Neural cell (in vitro differentiated cells): ENCODE data around the gene ASH1L. TPM values are rescaled to one million over a fixed set of nuclear protein-coding genes. Genes with fewer than 3 reads are reported as not detected.
"Not testable (repeated sequence)": the region's sequence is repeated elsewhere in the genome, so short reads cannot be mapped to it uniquely, and the experiment has no call there.

Experiments
- H2AFZ ChIP-seq: fragments of 200-600, 300-800 bp; sonication (generic), shearing (Covaris generic); 2 replicates; pipeline ENCODE4 v1.6.0; 2014; ENCODE audit warnings: low read depth, mild to moderate bottlenecking, antibody characterized with exemption, low read length, moderate library complexity
- H3F3A ChIP-seq: fragments of 200-600 bp; shearing (Covaris generic); 2 replicates; pipeline ENCODE4 v1.6.1; 2016; ENCODE audit warnings: mild to moderate bottlenecking, moderate library complexity, mixed read lengths, antibody characterized with exemption, low read length; ENCODE audit not compliant: insufficient read depth, poor library complexity, severe bottlenecking
- H3K27ac ChIP-seq: fragments of 200-600, 300-800 bp; sonication (generic), shearing (Covaris generic); 2 replicates; pipeline ENCODE4 v1.5.1; 2014; ENCODE audit warnings: mild to moderate bottlenecking, low read length, moderate library complexity
- H3K27me3 ChIP-seq: fragments of 300-800, 200-600 bp; sonication (generic), shearing (Covaris generic); 2 replicates; pipeline ENCODE4 v1.6.0; 2014; ENCODE audit warnings: mild to moderate bottlenecking, low read depth, low read length, moderate library complexity; ENCODE audit not compliant: insufficient read depth
- H3K36me3 ChIP-seq: fragments of 300-800, 200-600 bp; sonication (generic), shearing (Covaris generic); 2 replicates; pipeline ENCODE4 v1.5.1; 2014; ENCODE audit warnings: mild to moderate bottlenecking, antibody characterized with exemption, low read length, moderate library complexity; ENCODE audit not compliant: insufficient read depth
- H3K4me2 ChIP-seq: fragments of 300-800, 200-600 bp; sonication (generic), shearing (Covaris generic); 2 replicates; pipeline ENCODE4 v1.6.0; 2014; ENCODE audit warnings: mild to moderate bottlenecking, low read length
- H3K4me3 ChIP-seq: fragments of 300-800, 200-600 bp; sonication (generic), shearing (Covaris generic); 2 replicates; pipeline ENCODE4 v1.5.1; 2014; ENCODE audit warnings: mild to moderate bottlenecking, low read length, moderate library complexity
- H3K79me2 ChIP-seq: fragments of 200-600 bp; shearing (Covaris generic); replicated peaks from 2 replicates; pipeline ENCODE4 v1.6.0; 2014; ENCODE audit warnings: mild to moderate bottlenecking, low read length, moderate library complexity; ENCODE audit not compliant: insufficient read depth
- H3K9ac ChIP-seq: fragments of 300-800, 200-600 bp; sonication (generic), shearing (Covaris generic); 2 replicates; pipeline ENCODE4 v1.6.1; 2016; ENCODE audit warnings: mild to moderate bottlenecking, low read length, mixed read lengths
- H3K9me2 ChIP-seq: fragments of 200-600 bp; shearing (Covaris generic); 2 replicates; pipeline ENCODE4 v1.6.1; 2016; ENCODE audit warnings: mild to moderate bottlenecking, low read length, mixed read lengths; ENCODE audit not compliant: insufficient read depth
- H3K9me3 ChIP-seq: fragments of 200-600, 300-800 bp; sonication (generic), shearing (Covaris generic); 2 replicates; pipeline ENCODE4 v1.6.1; 2016; ENCODE audit warnings: mild to moderate bottlenecking, mixed run types, low read length, moderate library complexity, mixed read lengths
- H4K20me1 ChIP-seq: fragments of 200-600 bp; shearing (Covaris generic); 2 replicates; pipeline ENCODE4 v1.6.1; 2016; ENCODE audit warnings: mild to moderate bottlenecking, mixed run types; ENCODE audit not compliant: insufficient read depth
- CTCF ChIP-seq: fragments of 450-650 bp; IDR thresholded peaks from 2 replicates; pipeline ENCODE4 v1.5.1; 2014; ENCODE audit warnings: antibody characterized with exemption, mild to moderate bottlenecking, moderate library complexity; ENCODE audit not compliant: poor library complexity, severe bottlenecking
- EP300 ChIP-seq: fragments of 450-650 bp; conservative IDR thresholded peaks from 2 replicates; pipeline ENCODE4 v1.6.1; 2014; ENCODE audit warnings: antibody characterized with exemption, mild to moderate bottlenecking, moderate library complexity; ENCODE audit not compliant: poor library complexity, severe bottlenecking
- EZH2 ChIP-seq: fragments of 200-600, 300-800 bp; shearing (Covaris generic), sonication (generic); IDR thresholded peaks from 2 replicates; pipeline ENCODE4 v1.6.1; 2014; ENCODE audit warnings: antibody characterized with exemption, low read length, borderline replicate concordance, mild to moderate bottlenecking; ENCODE audit not compliant: insufficient read depth, poor library complexity, severe bottlenecking
- POLR2AphosphoS5 ChIP-seq: IDR thresholded peaks from 2 replicates; pipeline ENCODE4 v1.6.1; 2012
- RAD21 ChIP-seq: fragments of 450-650 bp; conservative IDR thresholded peaks from 2 replicates; pipeline ENCODE4 v1.6.1; 2014; ENCODE audit warnings: antibody characterized with exemption, mild to moderate bottlenecking, moderate library complexity
- REST ChIP-seq: IDR thresholded peaks from 2 replicates; pipeline ENCODE4 v1.6.1; 2012; ENCODE audit warnings: borderline replicate concordance
- SMC3 ChIP-seq: fragments of 450-650 bp; conservative IDR thresholded peaks from 2 replicates; pipeline ENCODE4 v1.6.1; 2014; ENCODE audit warnings: antibody characterized with exemption, mild to moderate bottlenecking, moderate library complexity; ENCODE audit not compliant: poor library complexity
- TAF1 ChIP-seq: IDR thresholded peaks from 2 replicates; pipeline ENCODE4 v1.6.1; 2012; ENCODE audit warnings: low read depth
- polyA plus RNA-seq: library from polyadenylated mRNA; depleted of rRNA; stranded (reverse); fragments of >200 nt; gene quantifications from 2 replicates; pipeline ENCODE4 v1.2.3, GENCODE V29; 2014

The ASH1L gene
- polyA plus RNA-seq, 1 donor from 2014 or later, result 16.2 TPM

- H3F3A ChIP-seq, result no peaks in the 10 kb centered on the region
- H3K4me3 ChIP-seq, result peak overlapping the region; percentile 48
- no peaks in the 10 kb centered on the region for H3K9me3 ChIP-seq
- no peak for TF ChIP-seq SMC3
- no peak for TF ChIP-seq TAF1
- no peak for TF ChIP-seq EZH2
- TF ChIP-seq REST, result no peak
- TF ChIP-seq EP300, result no peak
- no peak for TF ChIP-seq CTCF
- TF ChIP-seq POLR2AphosphoS5, result no peak
- TF ChIP-seq RAD21, result no peak
- H3K79me2 ChIP-seq, result peaks cover 16% of the 10 kb centered on the region
- no peak overlapping the region for H2AFZ ChIP-seq
- H3K27me3 ChIP-seq, result no peaks in the 10 kb centered on the region
- no peak overlapping the region for H3K4me2 ChIP-seq
- H3K36me3 ChIP-seq, result no peaks in the 10 kb centered on the region
- H3K9me2 ChIP-seq, result no peaks in the 10 kb centered on the region
- H4K20me1 ChIP-seq, result no peaks in the 10 kb centered on the region
- peak overlapping the region; percentile 66 for H3K27ac ChIP-seq
- H3K9ac ChIP-seq, result no peak overlapping the region
These were observed 63.3 kb downstream of the ASH1L start for GRCh38 chr1:155499263-155499662.

- not testable (repeated sequence) for H3K9ac ChIP-seq, H3K9me3 ChIP-seq, H3K4me2 ChIP-seq, H4K20me1 ChIP-seq, H3K4me3 ChIP-seq, H3K27ac ChIP-seq, H3K9me2 ChIP-seq, H3K36me3 ChIP-seq, H3F3A ChIP-seq, H2AFZ ChIP-seq, H3K27me3 ChIP-seq
- peaks cover 20% of the 10 kb centered on the region for H3K79me2 ChIP-seq
These were observed 69.0 kb downstream of the ASH1L start for GRCh38 chr1:155493595-155493994.

GRCh38 chr1:155488419-155488818 is 74.2 kb downstream of the ASH1L start:
- H3K27ac ChIP-seq, H3K27me3 ChIP-seq, H3K9ac ChIP-seq, H3K4me3 ChIP-seq, H4K20me1 ChIP-seq, H3F3A ChIP-seq, H3K36me3 ChIP-seq, H3K9me3 ChIP-seq, H2AFZ ChIP-seq, H3K9me2 ChIP-seq, H3K4me2 ChIP-seq: not testable (repeated sequence)
- peaks cover 21% of the 10 kb centered on the region for H3K79me2 ChIP-seq
